GM18499 (cell line): ENCODE data around the gene PIGH.
A peak's percentile ranks its signal among the peaks of the same experiment; 100 is the strongest.
"Not testable (repeated sequence)": the region's sequence is repeated elsewhere in the genome, so short reads cannot be mapped to it uniquely, and the experiment has no call there.

Source experiments
- ATAC-seq: cut with Tn5 transposase; IDR thresholded peaks from one replicate; pipeline ENCODE4 v1.9.1; 2021; ENCODE audit warnings: moderate number of reproducible peaks; ENCODE audit not compliant: insufficient read depth, unreplicated experiment

Gene PIGH

GRCh38 chr14:67599698-67600561, at the start of gene PIGH:
PIGH (minus strand) TSS chr14:67600268; CDS start chr14:67600203, 65 bp downstream.
- ATAC-seq, result peak; percentile 67

- no peak for ATAC-seq
Measured at GRCh38 chr14:67646131-67646530, 46.1 kb upstream of the PIGH start.

GRCh38 chr14:67645414-67645813, 45.3 kb upstream of the PIGH start:
- no peak for ATAC-seq

- ATAC-seq, result no peak
Measured at GRCh38 chr14:67644428-67644827, 44.4 kb upstream of the PIGH start.

- ATAC-seq, result no peak
Measured at GRCh38 chr14:67643713-67644112, 43.6 kb upstream of the PIGH start.

GRCh38 chr14:67641902-67642749, 42.1 kb upstream of the PIGH start:
- no peak for ATAC-seq

GRCh38 chr14:67641480-67641879, 41.4 kb upstream of the PIGH start:
- no peak for ATAC-seq

- ATAC-seq, result no peak
Measured at GRCh38 chr14:67638642-67639041, 38.6 kb upstream of the PIGH start.

GRCh38 chr14:67636361-67636919, 36.4 kb upstream of the PIGH start:
- ATAC-seq, result no peak

- ATAC-seq, result no peak
Measured at GRCh38 chr14:67633451-67634147, 33.5 kb upstream of the PIGH start.

GRCh38 chr14:67630938-67631337, 30.9 kb upstream of the PIGH start:
- no peak for ATAC-seq

GRCh38 chr14:67630186-67630585, 30.1 kb upstream of the PIGH start:
- no peak for ATAC-seq

GRCh38 chr14:67627519-67627918, 27.5 kb upstream of the PIGH start:
- ATAC-seq, result no peak

- not testable (repeated sequence) for ATAC-seq
Measured at GRCh38 chr14:67626131-67626530, 26.1 kb upstream of the PIGH start.

GRCh38 chr14:67623114-67623513, 23.0 kb upstream of the PIGH start:
- no peak for ATAC-seq

GRCh38 chr14:67622675-67623074, 22.6 kb upstream of the PIGH start:
- no peak for ATAC-seq

- ATAC-seq, result no peak
Measured at GRCh38 chr14:67620217-67620785, 20.2 kb upstream of the PIGH start.

GRCh38 chr14:67619446-67620216, 19.6 kb upstream of the PIGH start, which contains the start of gene ARG2:
ARG2 (plus strand) TSS chr14:67619920; CDS start chr14:67619978, 58 bp downstream.
- ATAC-seq, result peak; percentile 51

GRCh38 chr14:67618617-67619063, 18.6 kb upstream of the PIGH start:
- no peak for ATAC-seq
